PFSK-1 (cell line): ENCODE data around the gene LGR4.

Experiments used
- FOXP2 ChIP-seq: optimal IDR thresholded peaks from 2 replicates; pipeline ENCODE3; 2011; ENCODE audit warnings: borderline replicate concordance, control low read depth, inconsistent platforms; ENCODE audit not compliant: insufficient read depth; ENCODE audit errors: extremely low read length, extremely low read depth
- POLR2AphosphoS5 ChIP-seq: IDR thresholded peaks from 2 replicates; pipeline ENCODE4 v1.6.1; 2012; ENCODE audit warnings: low read depth, mild to moderate bottlenecking, control low read depth, low read length, moderate library complexity
- REST ChIP-seq, 2 experiments: IDR thresholded peaks; 2 replicates each; pipeline versions ENCODE4 v1.6.1 to v1.8.0; 2011 to 2012; ENCODE audit warnings: low read depth in 2 of 2, low read length in 2 of 2, control low read depth in 1 of 2, inconsistent platforms in 1 of 2, mild to moderate bottlenecking in 1 of 2, moderate library complexity in 1 of 2; ENCODE audit not compliant: insufficient read depth in 1 of 2
- SIN3A ChIP-seq: IDR thresholded peaks from 2 replicates; pipeline ENCODE4 v1.6.1; 2012; ENCODE audit warnings: mild to moderate bottlenecking, low read length, moderate library complexity, borderline replicate concordance; ENCODE audit not compliant: insufficient read depth
- TAF1 ChIP-seq: IDR thresholded peaks from 2 replicates; pipeline ENCODE4 v1.6.1; 2012; ENCODE audit warnings: low read length, control low read depth, borderline replicate concordance; ENCODE audit not compliant: insufficient read depth

The LGR4 gene

GRCh38 chr11:27468995-27469695 lies 3.4 kb downstream of the LGR4 start:
- no peak for TF ChIP-seq TAF1
- TF ChIP-seq SIN3A = no peak
- no peak for TF ChIP-seq POLR2AphosphoS5
- TF ChIP-seq REST (IDR thresholded peaks at IDR 0.05; ENCODE audit: insufficient read depth in 1 of 2, low read depth in 2 of 2, low read length in 2 of 2) = no peak
- no peak for TF ChIP-seq FOXP2

DNA sequence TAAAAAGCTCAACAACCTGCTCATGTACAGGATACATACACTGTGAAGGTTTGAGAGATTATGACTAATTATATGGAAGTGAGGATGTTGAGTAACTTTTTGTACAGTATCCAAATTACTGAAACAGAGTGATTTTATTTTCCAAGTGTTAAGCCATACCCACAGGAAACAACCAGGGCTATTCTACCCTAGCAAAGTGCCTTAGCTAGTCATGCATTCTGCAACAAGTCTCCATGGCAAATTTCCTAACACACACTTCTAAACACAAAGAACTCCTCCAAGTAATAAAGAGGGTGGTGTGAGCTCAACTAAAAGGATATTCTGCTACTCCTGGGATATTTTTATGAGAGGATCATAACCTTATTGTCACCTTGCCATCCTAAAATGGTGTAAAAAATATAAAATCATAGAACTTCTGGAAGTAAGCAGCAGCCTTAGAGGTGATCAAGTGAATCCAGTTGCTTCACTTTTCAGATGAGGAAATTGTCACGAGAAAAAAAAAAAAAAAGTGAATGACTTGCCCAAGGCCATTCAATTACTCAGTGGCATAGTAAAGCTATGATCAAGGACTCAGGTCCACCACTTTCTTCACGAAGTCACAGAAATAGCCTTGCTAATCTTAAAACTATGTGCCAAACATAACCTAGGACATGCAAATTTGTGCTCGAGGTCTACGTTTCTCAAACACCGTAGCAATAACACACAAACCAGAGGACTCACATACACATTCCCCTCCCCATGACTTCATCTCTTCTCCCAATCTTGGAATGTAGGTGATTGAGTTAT lies 4.2 kb downstream of the LGR4 start:
- TF ChIP-seq REST (IDR thresholded peaks at IDR 0.05; ENCODE audit: insufficient read depth in 1 of 2, low read depth in 2 of 2, low read length in 2 of 2) = no peak
- no peak for TF ChIP-seq FOXP2
- no peak for TF ChIP-seq SIN3A
- TF ChIP-seq TAF1 = no peak
- TF ChIP-seq POLR2AphosphoS5 = no peak; the same call in 1 of the 2 replicates

GRCh38 chr11:27467181-27467913 lies 5.2 kb downstream of the LGR4 start:
- TF ChIP-seq SIN3A (no peak), FOXP2 (no peak), REST (IDR thresholded peaks at IDR 0.05; ENCODE audit: insufficient read depth in 1 of 2, low read depth in 2 of 2, low read length in 2 of 2) (no peak), TAF1 (no peak), POLR2AphosphoS5 (no peak)

DNA sequence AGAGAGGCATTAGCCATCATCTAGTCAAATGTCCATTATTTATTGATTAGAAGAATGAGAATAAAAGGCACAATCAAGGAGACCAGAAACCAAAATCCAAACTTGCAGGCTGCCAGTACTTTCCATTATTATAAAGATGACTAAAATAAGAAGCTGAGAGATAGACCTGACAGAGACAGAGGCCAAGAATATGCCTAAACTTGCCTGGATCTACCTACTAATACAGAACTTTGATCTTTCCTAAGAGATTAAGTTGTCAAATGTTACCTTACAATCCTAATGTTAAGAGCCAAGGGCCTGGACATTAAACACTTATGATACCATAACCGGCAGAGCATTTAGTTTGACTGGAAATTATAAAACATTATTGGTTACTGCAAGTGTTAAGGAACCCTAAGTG lies 6.2 kb downstream of the LGR4 start:
- TF ChIP-seq TAF1 (no peak), POLR2AphosphoS5 (no peak), FOXP2 (no peak), REST (IDR thresholded peaks at IDR 0.05; ENCODE audit: insufficient read depth in 1 of 2, low read depth in 2 of 2, low read length in 2 of 2) (no peak), SIN3A (no peak)
